Measurements from ENCODE around the gene NSUN6. TPM values are rescaled to one million over a fixed set of nuclear protein-coding genes. Genes with fewer than 3 reads are reported as not detected.

The NSUN6 gene
- polyA plus RNA-seq, 1 of the 3 experiments (the other 2 are of a cell fraction) = 5.3 TPM

DNA sequence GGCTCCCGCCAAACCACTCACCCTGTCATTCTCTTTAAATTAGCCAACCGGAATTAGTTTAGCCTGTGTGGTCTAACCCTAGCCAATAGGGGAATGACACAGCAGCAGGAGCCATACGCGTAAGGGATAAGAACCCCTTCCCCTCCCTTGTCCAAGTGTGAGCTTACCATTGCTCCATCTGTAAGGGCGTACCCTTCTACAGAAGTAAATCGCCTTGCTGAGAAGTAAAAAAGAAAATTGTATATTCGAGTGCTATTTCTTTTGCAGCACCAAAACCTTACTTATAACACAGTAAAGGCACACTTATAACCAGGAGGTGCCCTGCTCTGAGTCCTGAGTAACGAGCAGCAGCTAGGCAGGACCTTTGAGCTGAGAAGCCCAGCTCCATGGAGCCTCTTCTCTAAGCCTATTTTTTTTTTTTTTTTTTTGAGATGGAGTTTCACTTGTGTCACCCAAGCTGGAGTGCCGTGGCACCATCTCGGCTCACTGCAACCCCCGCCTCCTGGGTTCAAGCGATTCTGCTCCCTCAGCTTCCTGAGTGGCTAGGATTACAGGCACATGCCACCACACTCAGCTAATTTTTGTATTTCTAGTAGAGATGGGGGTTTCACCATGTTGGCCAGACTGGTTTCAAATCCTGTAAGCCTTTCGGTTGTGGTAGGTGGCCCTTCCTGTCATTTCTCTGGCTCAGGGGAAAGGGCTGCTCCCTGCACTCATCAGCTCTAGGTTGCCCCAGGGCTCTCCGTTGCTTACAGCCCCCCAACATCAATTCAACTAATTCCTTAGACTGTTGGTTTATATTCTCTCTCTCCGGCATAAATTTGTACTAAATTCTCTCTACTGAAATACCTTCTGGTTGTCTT, 73.3 kb downstream of the NSUN6 start:
- 96% methylated on average over 15 of the region's 15 CpGs for WGBS (ENCODE audit: low lambda C conversion rate)
- Histone ChIP-seq H3K9me2 (no peaks in the 10 kb centered on the region), H3K79me2 (ENCODE audit: insufficient read depth) (no peaks in the 10 kb centered on the region), H3K36me3 (replicated peaks in 1 of 2; ENCODE audit: control insufficient read depth in 1 of 2, insufficient read depth in 2 of 2, low read length in 1 of 2) (peaks cover 7 to 9% of the 10 kb centered on the region in 2 experiments), H2AFZ (ENCODE audit: low read depth) (no peak overlapping the region), H3K27ac (ENCODE audit: low read depth in 2 of 2, low read length in 1 of 2) (no peak overlapping the region), H3K4me1 (ENCODE audit: control insufficient read depth in 1 of 2, insufficient read depth in 2 of 2, low read depth in 1 of 2, low read length in 1 of 2) (peaks cover 0 to 5% of the 10 kb centered on the region in 2 experiments; a peak in 1 of 4 replicates), H3K9ac (no peak overlapping the region), H3K9me3 (no peaks in the 10 kb centered on the region), H3K4me3 (ENCODE audit: low read depth in 2 of 2, low read length in 1 of 2) (no peak overlapping the region), H4K20me1 (ENCODE audit: insufficient read depth) (no peaks in the 10 kb centered on the region), H3K4me2 (no peak overlapping the region), H3F3A (replicated peaks; ENCODE audit: insufficient read depth) (no peaks in the 10 kb centered on the region), H3K27me3 (ENCODE audit: insufficient read depth) (no peaks in the 10 kb centered on the region)
- TF ChIP-seq POLR2AphosphoS5 (IDR thresholded peaks at IDR 0.05; ENCODE audit: low read depth, low read length) = no peak
- no peak for TF ChIP-seq MXI1 (IDR thresholded peaks at IDR 0.05; ENCODE audit: low read depth, low read length)
- no peak for TF ChIP-seq TCF12 (IDR thresholded peaks at IDR 0.05)
- TF ChIP-seq FOSL2 (IDR thresholded peaks at IDR 0.05; ENCODE audit: borderline replicate concordance, low read depth) = no peak
- no peak for TF ChIP-seq FOXM1 (IDR thresholded peaks at IDR 0.05; ENCODE audit: low read depth)
- no peak for TF ChIP-seq RAD21 (IDR thresholded peaks at IDR 0.05; ENCODE audit: low read length)
- TF ChIP-seq CTCF (IDR thresholded peaks at IDR 0.05) = no peak
- TF ChIP-seq RXRA (IDR thresholded peaks at IDR 0.05; ENCODE audit: borderline replicate concordance, low read depth) = no peak
- TF ChIP-seq GABPA (IDR thresholded peaks at IDR 0.05; ENCODE audit: low read depth) = no peak
- TF ChIP-seq FOXJ3 (CRISPR knock-in tag; IDR thresholded peaks at IDR 0.05) = no peak
- no peak for TF ChIP-seq RFX5 (IDR thresholded peaks at IDR 0.05; ENCODE audit: low read length)
- no peak for TF ChIP-seq SIN3A (IDR thresholded peaks at IDR 0.05; ENCODE audit: borderline replicate concordance, low read depth, low read length)
- no peak for TF ChIP-seq ZBTB33 (IDR thresholded peaks at IDR 0.05; ENCODE audit: borderline replicate concordance, low read depth)
- TF ChIP-seq USF2 (IDR thresholded peaks at IDR 0.05; ENCODE audit: borderline replicate concordance, low read depth, low read length) = no peak
- TF ChIP-seq, protein P1, sequence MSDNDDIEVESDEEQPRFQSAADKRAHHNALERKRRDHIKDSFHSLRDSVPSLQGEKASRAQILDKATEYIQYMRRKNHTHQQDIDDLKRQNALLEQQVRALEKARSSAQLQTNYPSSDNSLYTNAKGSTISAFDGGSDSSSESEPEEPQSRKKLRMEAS (IDR thresholded peaks at IDR 0.05; ENCODE audit: low read depth) = no peak
- TF ChIP-seq EZH2phosphoT487 (IDR thresholded peaks at IDR 0.05; ENCODE audit: borderline replicate concordance, low read depth) = no peak
- TF ChIP-seq NRF1 (IDR thresholded peaks at IDR 0.05; ENCODE audit: low read depth, low read length) = no peak
- TF ChIP-seq, protein P2, sequence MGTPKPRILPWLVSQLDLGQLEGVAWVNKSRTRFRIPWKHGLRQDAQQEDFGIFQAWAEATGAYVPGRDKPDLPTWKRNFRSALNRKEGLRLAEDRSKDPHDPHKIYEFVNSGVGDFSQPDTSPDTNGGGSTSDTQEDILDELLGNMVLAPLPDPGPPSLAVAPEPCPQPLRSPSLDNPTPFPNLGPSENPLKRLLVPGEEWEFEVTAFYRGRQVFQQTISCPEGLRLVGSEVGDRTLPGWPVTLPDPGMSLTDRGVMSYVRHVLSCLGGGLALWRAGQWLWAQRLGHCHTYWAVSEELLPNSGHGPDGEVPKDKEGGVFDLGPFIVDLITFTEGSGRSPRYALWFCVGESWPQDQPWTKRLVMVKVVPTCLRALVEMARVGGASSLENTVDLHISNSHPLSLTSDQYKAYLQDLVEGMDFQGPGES (IDR thresholded peaks at IDR 0.05; ENCODE audit: low read depth, low read length) = no peak
- no peak for TF ChIP-seq RCOR1 (IDR thresholded peaks at IDR 0.05; ENCODE audit: low read length)
- POLR2A ChIA-PET = interaction anchor here (0.6 kb wide), 1 partner anchor 344 kb away, joined by 3 read pairs; no protein-coding TSS in a partner anchor
- DNase-seq = no peak
- CTCF ChIA-PET = no interaction called here

Measured in SK-N-SH (cell line).